Neural cell (in vitro differentiated cells): ENCODE data around the gene MYBPC2.

Experiments used
- CTCF ChIP-seq: fragments of 450-650 bp; IDR thresholded peaks from 2 replicates; pipeline ENCODE4 v1.5.1; 2014; ENCODE audit warnings: antibody characterized with exemption, mild to moderate bottlenecking, moderate library complexity; ENCODE audit not compliant: poor library complexity, severe bottlenecking
- EZH2 ChIP-seq: fragments of 200-600, 300-800 bp; shearing (Covaris generic), sonication (generic); IDR thresholded peaks from 2 replicates; pipeline ENCODE4 v1.6.1; 2014; ENCODE audit warnings: antibody characterized with exemption, low read length, borderline replicate concordance, mild to moderate bottlenecking; ENCODE audit not compliant: insufficient read depth, poor library complexity, severe bottlenecking
- TAF1 ChIP-seq: IDR thresholded peaks from 2 replicates; pipeline ENCODE4 v1.6.1; 2012; ENCODE audit warnings: low read depth

GRCh38 chr19:50413096-50413495, 19.6 kb upstream of the MYBPC2 start:
- TF ChIP-seq CTCF, result no peak
- no peak for TF ChIP-seq EZH2
- TF ChIP-seq TAF1, result no peak
